Measurements from ENCODE around the gene OBP2A. TPM values are rescaled to one million over a fixed set of nuclear protein-coding genes. Genes with fewer than 3 reads are reported as not detected.

Gene OBP2A
- total RNA-seq, 4 donors from 2014 or later: not detected

DNA sequence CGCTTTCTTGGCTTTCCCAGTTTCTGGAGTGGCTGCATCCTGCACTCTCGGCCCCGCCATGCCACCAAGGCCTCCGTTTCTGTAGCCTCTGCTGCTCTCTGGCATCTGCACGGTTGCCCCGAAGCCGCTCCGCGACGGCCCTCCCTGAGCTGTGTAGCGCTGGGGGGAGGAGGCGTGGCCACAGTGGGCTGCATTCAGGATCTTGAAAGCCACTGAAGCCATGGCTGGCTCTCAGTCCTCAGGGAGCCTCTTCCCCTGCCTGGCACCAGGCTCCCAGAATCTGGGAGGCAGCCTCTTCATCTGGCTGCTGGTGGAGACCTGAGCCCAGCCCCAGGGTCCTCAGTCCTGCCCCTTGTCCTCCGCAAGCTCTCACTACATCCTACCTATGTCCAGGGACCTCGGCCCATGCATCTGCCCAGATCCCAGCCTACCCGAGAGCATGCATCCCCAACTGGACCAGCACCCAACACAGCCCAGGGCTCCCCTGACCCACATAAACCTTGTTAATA, 40.7 kb downstream of the OBP2A start:
- no peak for ATAC-seq
- Histone ChIP-seq H3K27ac (no peak overlapping the region), H3K9me3 (no peaks in the 10 kb centered on the region), H3K36me3 (no peaks in the 10 kb centered on the region), H3K27me3 (peaks cover 78% of the 10 kb centered on the region), H3K4me1 (no peaks in the 10 kb centered on the region), H3K4me3 (no peak overlapping the region)
- 0% methylated on average over 1 of the region's 15 CpGs; no CpG with 5 or more reads in 1 of the 2 donors for WGBS, 2 donors (ENCODE audit: low coverage in 1 of 2)
- TF ChIP-seq POLR2AphosphoS5 (IDR thresholded peaks at IDR 0.05): no peak
- TF ChIP-seq, protein P1, sequence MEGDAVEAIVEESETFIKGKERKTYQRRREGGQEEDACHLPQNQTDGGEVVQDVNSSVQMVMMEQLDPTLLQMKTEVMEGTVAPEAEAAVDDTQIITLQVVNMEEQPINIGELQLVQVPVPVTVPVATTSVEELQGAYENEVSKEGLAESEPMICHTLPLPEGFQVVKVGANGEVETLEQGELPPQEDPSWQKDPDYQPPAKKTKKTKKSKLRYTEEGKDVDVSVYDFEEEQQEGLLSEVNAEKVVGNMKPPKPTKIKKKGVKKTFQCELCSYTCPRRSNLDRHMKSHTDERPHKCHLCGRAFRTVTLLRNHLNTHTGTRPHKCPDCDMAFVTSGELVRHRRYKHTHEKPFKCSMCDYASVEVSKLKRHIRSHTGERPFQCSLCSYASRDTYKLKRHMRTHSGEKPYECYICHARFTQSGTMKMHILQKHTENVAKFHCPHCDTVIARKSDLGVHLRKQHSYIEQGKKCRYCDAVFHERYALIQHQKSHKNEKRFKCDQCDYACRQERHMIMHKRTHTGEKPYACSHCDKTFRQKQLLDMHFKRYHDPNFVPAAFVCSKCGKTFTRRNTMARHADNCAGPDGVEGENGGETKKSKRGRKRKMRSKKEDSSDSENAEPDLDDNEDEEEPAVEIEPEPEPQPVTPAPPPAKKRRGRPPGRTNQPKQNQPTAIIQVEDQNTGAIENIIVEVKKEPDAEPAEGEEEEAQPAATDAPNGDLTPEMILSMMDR (IDR thresholded peaks at IDR 0.05): no peak
- no peak for TF ChIP-seq EP300 (IDR thresholded peaks at IDR 0.05)
- TF ChIP-seq POLR2A (IDR thresholded peaks at IDR 0.05): no peak

- H3K36me3 ChIP-seq: no peaks in the 10 kb centered on the region
- WGBS, 2 donors (ENCODE audit: low coverage in 1 of 2): no CpG with 5 or more reads among the region's 7 CpGs
- H3K9me3 ChIP-seq: no peaks in the 10 kb centered on the region
- peaks cover 78% of the 10 kb centered on the region for H3K27me3 ChIP-seq
- no peak overlapping the region for H3K27ac ChIP-seq
- no peaks in the 10 kb centered on the region for H3K4me1 ChIP-seq
- TF ChIP-seq EP300 (IDR thresholded peaks at IDR 0.05): no peak
- TF ChIP-seq POLR2A (IDR thresholded peaks at IDR 0.05): no peak
- no peak for ATAC-seq
- H3K4me3 ChIP-seq: no peak overlapping the region
Observed at GRCh38 chr9:135587658-135588057, 41.7 kb downstream of the OBP2A start.

GRCh38 chr9:135588371-135588770, 42.4 kb downstream of the OBP2A start:
- no CpG with 5 or more reads among the region's 9 CpGs for WGBS, 2 donors (ENCODE audit: low coverage in 1 of 2)

DNA sequence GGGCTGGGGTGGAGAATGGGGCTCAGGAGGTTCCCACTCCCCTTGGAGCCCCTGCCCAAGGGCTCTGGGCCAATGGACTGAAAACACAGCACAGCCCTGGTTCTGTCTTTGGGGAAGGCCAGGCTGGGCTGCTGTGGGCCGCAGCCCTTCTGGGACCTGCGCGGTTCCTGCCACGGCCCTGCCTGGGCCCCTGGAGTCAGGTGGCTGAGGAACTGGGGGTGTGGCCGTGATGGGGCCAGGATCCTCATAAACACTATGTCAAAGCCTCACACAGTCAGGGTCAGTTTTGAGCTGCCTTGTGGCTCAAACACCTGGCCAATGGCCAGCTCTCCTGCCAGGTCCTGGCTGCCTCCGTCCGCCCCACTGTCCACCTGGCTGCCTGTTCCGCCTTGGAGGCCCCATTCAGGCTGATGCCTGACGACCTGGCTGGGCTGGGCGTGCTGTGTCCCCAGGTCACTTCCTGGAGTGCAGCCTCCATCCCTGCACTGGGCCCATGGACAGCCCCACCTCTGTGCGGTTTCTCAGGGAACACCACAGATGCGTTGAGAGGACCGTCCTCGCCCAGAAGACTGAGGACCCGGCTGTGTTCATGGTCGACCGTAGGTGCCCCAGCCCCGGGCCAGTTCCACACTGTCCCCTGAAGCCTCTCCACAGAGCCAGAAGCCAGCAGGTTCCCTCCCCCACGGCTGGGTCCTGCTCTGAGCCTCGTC, 43.1 kb downstream of the OBP2A start:
- no peak for ATAC-seq
- Histone ChIP-seq H3K36me3 (no peaks in the 10 kb centered on the region), H3K27ac (no peak overlapping the region), H3K9me3 (peaks cover 0 to 2% (median 0%) of the 10 kb centered on the region in 3 donors), H3K4me3 (no peak overlapping the region), H3K4me1 (no peaks in the 10 kb centered on the region), H3K27me3 (peaks cover 66% of the 10 kb centered on the region)
- no peak for TF ChIP-seq EP300 (IDR thresholded peaks at IDR 0.05)
- TF ChIP-seq POLR2AphosphoS5 (IDR thresholded peaks at IDR 0.05): no peak
- TF ChIP-seq, protein P1 (IDR thresholded peaks at IDR 0.05): no peak
- no peak for TF ChIP-seq POLR2A (IDR thresholded peaks at IDR 0.05)
- no CpG with 5 or more reads among the region's 20 CpGs for WGBS, 2 donors (ENCODE audit: low coverage in 1 of 2)

More at GRCh38 chr9:135588371-135588770, 42.4 kb downstream of the OBP2A start:
- ATAC-seq: no peak
- Histone ChIP-seq H3K36me3 (no peaks in the 10 kb centered on the region), H3K4me3 (no peak overlapping the region), H3K4me1 (no peaks in the 10 kb centered on the region), H3K27me3 (peaks cover 71% of the 10 kb centered on the region), H3K27ac (no peak overlapping the region), H3K9me3 (no peaks in the 10 kb centered on the region)
- no peak for TF ChIP-seq POLR2AphosphoS5 (IDR thresholded peaks at IDR 0.05)

- H3K9me3 ChIP-seq: peaks cover 0 to 10% (median 0%) of the 10 kb centered on the region in 3 donors
- 70 to 80% methylated on average over 2 to 4 of the region's 15 CpGs for WGBS, 2 donors (ENCODE audit: low coverage in 1 of 2)
- TF ChIP-seq EP300 (IDR thresholded peaks at IDR 0.05) (no peak), POLR2A (IDR thresholded peaks at IDR 0.05) (no peak)
- no peak overlapping the region for H3K4me3 ChIP-seq
- no peak overlapping the region for H3K27ac ChIP-seq
- no peaks in the 10 kb centered on the region for H3K36me3 ChIP-seq
- ATAC-seq: no peak
- H3K27me3 ChIP-seq: peaks cover 65% of the 10 kb centered on the region
- no peaks in the 10 kb centered on the region for H3K4me1 ChIP-seq
Observed at GRCh38 chr9:135589596-135590485, 43.9 kb downstream of the OBP2A start.

DNA sequence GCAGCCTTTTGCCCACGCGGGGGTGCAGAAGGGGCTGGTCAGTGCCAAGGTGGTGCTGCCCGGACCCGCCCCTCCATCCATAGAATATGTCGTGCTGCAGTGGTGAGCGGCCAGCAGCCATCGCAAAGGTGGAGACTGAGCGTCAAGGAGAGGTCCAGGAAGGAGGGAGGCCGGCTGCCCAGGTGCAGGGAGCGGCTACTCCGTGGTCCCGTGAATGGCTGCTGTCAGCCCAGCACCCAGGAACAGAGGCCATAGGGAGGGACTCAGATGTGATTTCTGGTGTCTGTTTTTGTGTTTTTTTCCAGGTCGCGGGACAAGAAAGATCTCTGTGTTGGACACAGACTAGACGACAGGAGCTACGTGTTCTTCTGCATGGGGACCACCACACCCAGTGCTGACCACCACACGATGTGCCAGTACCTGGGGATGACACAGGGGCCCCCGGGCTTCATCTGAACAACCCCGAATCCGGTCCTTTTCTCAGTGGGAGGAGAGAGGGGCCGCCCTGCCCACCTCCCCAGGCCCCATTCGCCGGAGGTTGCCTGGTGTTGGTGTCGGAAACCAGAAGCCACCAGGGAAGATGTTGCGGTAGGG, 44.7 kb downstream of the OBP2A start:
- Histone ChIP-seq H3K4me1 (no peaks in the 10 kb centered on the region), H3K36me3 (no peaks in the 10 kb centered on the region), H3K27ac (no peak overlapping the region), H3K4me3 (no peak overlapping the region), H3K27me3 (peaks cover 62% of the 10 kb centered on the region), H3K9me3 (peaks cover 0 to 16% (median 0%) of the 10 kb centered on the region in 3 donors)
- WGBS, 2 donors (ENCODE audit: low coverage in 1 of 2): 90% methylated on average over 2 of the region's 25 CpGs; no CpG with 5 or more reads in 1 of the 2 donors
- ATAC-seq: no peak
- TF ChIP-seq POLR2AphosphoS5 (IDR thresholded peaks at IDR 0.05): no peak
- TF ChIP-seq POLR2A (IDR thresholded peaks at IDR 0.05): no peak
- no peak for TF ChIP-seq EP300 (IDR thresholded peaks at IDR 0.05)
- TF ChIP-seq, protein P1 (IDR thresholded peaks at IDR 0.05): no peak

All from gastroesophageal sphincter (tissue), 4 donors.